Colon (tissue), 2 donors: ENCODE measurements around the gene NKX2-4.
"Not testable (repeated sequence)": the region's sequence is repeated elsewhere in the genome, so short reads cannot be mapped to it uniquely, and the experiment has no call there.

Source experiments
- FAIRE-seq: peaks from 2 replicates; lab custom pipeline; 2012; peaks lifted over from hg19 to GRCh38; lab: Jason Lieb, UNC
- donor health status: control.
- donor health status: control.

The NKX2-4 gene

GRCh38 chr20:21397341-21398108 is at the start of gene NKX2-4:
Gene NKX2-4, minus strand, starts transcription at chr20:21397526. Its CDS starts 127 bp downstream, at chr20:21397399.
- no peak for FAIRE-seq

GRCh38 chr20:21437816-21438215 is 40.5 kb upstream of the NKX2-4 start:
- FAIRE-seq = no peak

GRCh38 chr20:21437248-21437647 is 39.9 kb upstream of the NKX2-4 start:
- FAIRE-seq = no peak

- no peak for FAIRE-seq
Measured at GRCh38 chr20:21436205-21436604, 38.9 kb upstream of the NKX2-4 start.

- no peak for FAIRE-seq
Measured at GRCh38 chr20:21435576-21435975, 38.2 kb upstream of the NKX2-4 start.

GRCh38 chr20:21433329-21433890 is 36.1 kb upstream of the NKX2-4 start:
- FAIRE-seq = no peak

GRCh38 chr20:21432911-21433310 is 35.6 kb upstream of the NKX2-4 start:
- FAIRE-seq = no peak

GRCh38 chr20:21430020-21430419 is 32.7 kb upstream of the NKX2-4 start:
- FAIRE-seq = no peak

- FAIRE-seq = no peak
Measured at GRCh38 chr20:21424846-21425245, 27.5 kb upstream of the NKX2-4 start.

GRCh38 chr20:21423712-21424111 is 26.4 kb upstream of the NKX2-4 start:
- not testable (repeated sequence) for FAIRE-seq

GRCh38 chr20:21421601-21422236 is 24.4 kb upstream of the NKX2-4 start:
- no peak for FAIRE-seq

GRCh38 chr20:21419147-21419546 is 21.8 kb upstream of the NKX2-4 start:
- FAIRE-seq = not testable (repeated sequence)

- not testable (repeated sequence) for FAIRE-seq
Measured at GRCh38 chr20:21413996-21414395, 16.7 kb upstream of the NKX2-4 start.

- FAIRE-seq = no peak
Measured at GRCh38 chr20:21411725-21412124, 14.4 kb upstream of the NKX2-4 start.

GRCh38 chr20:21399005-21399475 is 1.7 kb upstream of the NKX2-4 start:
- peak; percentile 18 for FAIRE-seq

- no peak for FAIRE-seq
Measured at GRCh38 chr20:21398109-21399004, 1.0 kb upstream of the NKX2-4 start.

- FAIRE-seq = no peak
Measured at GRCh38 chr20:21396599-21397340, 556 bp downstream of the NKX2-4 start.

GRCh38 chr20:21395666-21396598 is 1.4 kb downstream of the NKX2-4 start:
- no peak for FAIRE-seq

- no peak for FAIRE-seq
Measured at GRCh38 chr20:21395051-21395665, 2.2 kb downstream of the NKX2-4 start.

- no peak for FAIRE-seq
Measured at GRCh38 chr20:21394551-21394950, 2.8 kb downstream of the NKX2-4 start.
